IMR-90 (cell line): ENCODE results near the gene SCIN. TPM values are rescaled to one million over a fixed set of nuclear protein-coding genes. Genes with fewer than 3 reads are reported as not detected.

ENCODE experiments used
- ATAC-seq: fragments of 200-7000 bp; cut with Tn5 transposase; 2 replicates; pipeline ENCODE4 v1.9.1; 2020; ENCODE audit warnings: low read depth, mild to moderate bottlenecking, moderate library complexity
- BruUV-seq: library from RNA; stranded (reverse); fragments of 400-500 nt; replicated peaks from 2 replicates; lab custom pipeline; 2021; lab: Mats Ljungman, UMichigan
- CTCF ChIA-PET: fragments of 300-600 bp; formaldehyde crosslinking; extraction: SDS; loops from one replicate; lab custom pipeline; 2021; ENCODE audit warnings: antibody characterized with exemption; lab: Yijun Ruan, JAX
- POLR2A ChIA-PET: fragments of 300-600 bp; sonication (Branson Sonifier 250); formaldehyde crosslinking; loops from one replicate; lab custom pipeline; 2022; ENCODE audit warnings: antibody characterized with exemption; ENCODE audit not compliant: unreplicated experiment; lab: Charles Lee
- DNase-seq: peaks from one replicate; pipeline ENCODE4 v3.0.0; 2013
- H2AFZ ChIP-seq: replicated peaks from 2 replicates; pipeline ENCODE3; 2013; ENCODE audit warnings: low read length, mild to moderate bottlenecking; ENCODE audit not compliant: poor library complexity
- H2AK5ac ChIP-seq: 2 replicates; pipeline ENCODE4 v1.6.1; 2013; ENCODE audit warnings: low read depth, low read length, inconsistent platforms
- H2AK9ac ChIP-seq: replicated peaks from 2 replicates; pipeline ENCODE3; 2013; ENCODE audit warnings: mild to moderate bottlenecking, low read depth, low read length, moderate library complexity; ENCODE audit not compliant: poor library complexity
- H2BK120ac ChIP-seq: 2 replicates; pipeline ENCODE4 v1.6.1; 2013; ENCODE audit warnings: low read depth, low read length, inconsistent platforms
- H2BK15ac ChIP-seq: 3 replicates; pipeline ENCODE4 v1.6.1; 2013; ENCODE audit warnings: low read depth, low read length, inconsistent platforms
- H2BK20ac ChIP-seq: 2 replicates; pipeline ENCODE4 v1.6.1; 2013; ENCODE audit warnings: low read depth, mild to moderate bottlenecking, inconsistent platforms, low read length, moderate library complexity
- H2BK5ac ChIP-seq: 2 replicates; pipeline ENCODE4 v1.6.1; 2013; ENCODE audit warnings: mild to moderate bottlenecking, low read depth, low read length, inconsistent platforms; ENCODE audit not compliant: poor library complexity, severe bottlenecking
- H3K14ac ChIP-seq: replicated peaks from 2 replicates; pipeline ENCODE4 v1.6.1; 2013; ENCODE audit warnings: low read depth, low read length, inconsistent platforms
- H3K18ac ChIP-seq: 2 replicates; pipeline ENCODE4 v1.6.1; 2013; ENCODE audit warnings: low read depth, low read length, control low read depth
- H3K23ac ChIP-seq: 2 replicates; pipeline ENCODE4 v1.6.1; 2013; ENCODE audit warnings: low read depth, low read length, inconsistent platforms
- H3K27ac ChIP-seq: 2 replicates; pipeline ENCODE4 v1.5.1; 2013; ENCODE audit warnings: mild to moderate bottlenecking, control low read depth, low read length; ENCODE audit not compliant: insufficient read depth
- H3K27me3 ChIP-seq: 2 replicates; pipeline ENCODE4 v1.6.1; 2013; ENCODE audit warnings: low read length; ENCODE audit not compliant: control insufficient read depth, insufficient read depth
- H3K36me3 ChIP-seq: 2 replicates; pipeline ENCODE4 v1.6.1; 2013; ENCODE audit warnings: low read length, mixed read lengths; ENCODE audit not compliant: control insufficient read depth, insufficient read depth
- H3K4ac ChIP-seq: 2 replicates; pipeline ENCODE4 v1.6.1; 2013; ENCODE audit warnings: low read depth, low read length, inconsistent platforms
- H3K4me1 ChIP-seq: 2 replicates; pipeline ENCODE4 v1.6.1; 2013; ENCODE audit warnings: low read length, mixed read lengths; ENCODE audit not compliant: control insufficient read depth, insufficient read depth
- H3K4me2 ChIP-seq: 2 replicates; pipeline ENCODE4 v1.6.1; 2013; ENCODE audit warnings: low read depth, mild to moderate bottlenecking, control low read depth, low read length, moderate library complexity
- H3K4me3 ChIP-seq: 2 replicates; pipeline ENCODE4 v1.5.1; 2013; ENCODE audit warnings: low read depth, mild to moderate bottlenecking, control low read depth, low read length, moderate library complexity; ENCODE audit not compliant: insufficient read depth
- H3K56ac ChIP-seq: 2 replicates; pipeline ENCODE4 v1.6.1; 2013; ENCODE audit warnings: low read length, inconsistent platforms; ENCODE audit not compliant: insufficient read depth; ENCODE audit errors: extremely low read depth
- H3K79me1 ChIP-seq, 2 experiments: 2 replicates each; pipeline ENCODE4 v1.6.1; 2013; ENCODE audit warnings: low read length in 2 of 2, inconsistent platforms in 1 of 2, low read depth in 1 of 2
- H3K9ac ChIP-seq: 2 replicates; pipeline ENCODE4 v1.6.1; 2013; ENCODE audit warnings: low read depth, low read length, control low read depth
- H3K9me1 ChIP-seq: 2 replicates; pipeline ENCODE4 v1.6.1; 2013; ENCODE audit warnings: low read length, inconsistent platforms; ENCODE audit not compliant: insufficient read depth
- H3K9me3 ChIP-seq: 2 replicates; pipeline ENCODE4 v1.6.1; 2013; ENCODE audit warnings: low read length; ENCODE audit not compliant: control insufficient read depth, insufficient read depth
- H4K20me1 ChIP-seq: 2 replicates; pipeline ENCODE4 v1.6.1; 2013; ENCODE audit warnings: low read length, inconsistent platforms; ENCODE audit not compliant: insufficient read depth
- H4K5ac ChIP-seq: 2 replicates; pipeline ENCODE4 v1.6.1; 2013; ENCODE audit warnings: mild to moderate bottlenecking, low read depth, low read length, control low read depth
- H4K8ac ChIP-seq, 2 experiments: 2 replicates each; pipeline ENCODE4 v1.6.1; 2013; ENCODE audit warnings: low read depth in 2 of 2, low read length in 2 of 2, control low read depth in 1 of 2, inconsistent platforms in 1 of 2
- H4K91ac ChIP-seq: 2 replicates; pipeline ENCODE4 v1.6.1; 2013; ENCODE audit warnings: low read depth, low read length, inconsistent platforms; ENCODE audit not compliant: insufficient read depth
- NFE2L2 ChIP-seq: fragments of 150-350 bp; IDR thresholded peaks from 2 replicates; pipeline ENCODE4 v1.6.1; 2016; ENCODE audit warnings: low read depth, mild to moderate bottlenecking, low read length
- RAD21 ChIP-seq: IDR thresholded peaks from 2 replicates; pipeline ENCODE4 v1.6.1; 2012; ENCODE audit warnings: low read length, improper control_type of control experiment
- RCOR1 ChIP-seq: IDR thresholded peaks from 2 replicates; pipeline ENCODE4 v1.6.1; 2012; ENCODE audit warnings: mild to moderate bottlenecking, low read length, improper control_type of control experiment; ENCODE audit not compliant: insufficient replicate concordance
- RFX5 ChIP-seq: IDR thresholded peaks from 2 replicates; pipeline ENCODE4 v1.8.0; 2012; ENCODE audit warnings: low read depth, mild to moderate bottlenecking, low read length, moderate library complexity
- SMC3 ChIP-seq: fragments of 150-350 bp; IDR thresholded peaks from 2 replicates; pipeline ENCODE4 v1.6.1; 2016; ENCODE audit warnings: low read depth, mild to moderate bottlenecking, antibody characterized with exemption, low read length, moderate library complexity
- WGBS, 2 experiments: methylation state at CpG; one replicate each; pipeline versions ENCODE4 v1.1.5 to v1.1.7; 2013; ENCODE audit warnings: missing lambda C conversion rate in 2 of 2; ENCODE audit not compliant: insufficient read length in 1 of 2; ENCODE audit errors: extremely low coverage in 2 of 2; 5-methylcytosine and 5-hydroxymethylcytosine counted together
- dilution Hi-C: fragments of 300-500 bp; cut with HindIII; formaldehyde crosslinking; loops from one replicate; pipeline ENCODE4 v1.14.3; 2018; ENCODE audit warnings: low sequenced_read_pairs; ENCODE audit not compliant: unreplicated experiment
- in situ Hi-C: fragments of 300-500 bp; cut with MboI; formaldehyde crosslinking; loops from 3 replicates; pipeline ENCODE4 v1.14.3; 2019; ENCODE audit warnings: low sequenced_read_pairs, inconsistent platforms, mixed read lengths
- intact Hi-C: fragments of 100-400 bp; cut with micrococcal nuclease; formaldehyde crosslinking; loops from 2 replicates; pipeline ENCODE4 v1.10.0; 2022
- polyA plus RNA-seq, 3 experiments: library from polyadenylated mRNA; depleted of rRNA; stranded (reverse); fragments of >200 nt; gene quantifications; 2 replicates each; pipeline ENCODE4 v1.2.3, GENCODE V29; 2012; ENCODE audit warnings: low replicate concordance in 1 of 3
- total RNA-seq: library from RNA; depleted of rRNA; stranded (reverse); fragments of >200 nt; gene quantifications from 2 replicates; pipeline ENCODE4 v1.2.3, GENCODE V29; 2012

Gene SCIN
- total and polyA plus RNA-seq, 2 of the 4 experiments (the other 2 are of a cell fraction): under 0.01 to 0.05 TPM

DNA sequence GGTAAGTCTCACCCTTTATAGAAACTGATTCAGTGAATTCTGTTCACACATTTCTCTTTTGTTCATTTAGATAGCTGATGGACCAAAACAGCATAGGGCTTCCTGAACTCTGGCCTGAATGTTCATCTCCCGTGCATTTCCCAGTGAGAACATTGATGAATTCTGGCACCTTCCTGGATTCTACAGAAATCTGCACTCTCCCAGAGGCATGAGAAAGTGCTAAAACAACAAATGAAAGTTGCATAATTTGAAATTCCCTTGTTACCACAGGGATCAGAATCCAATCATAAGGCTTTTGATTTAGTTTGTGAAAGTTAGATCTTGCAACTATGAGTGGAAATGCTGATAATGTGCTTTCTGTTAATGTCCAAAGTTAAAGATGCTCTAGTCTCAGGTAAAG is 29.7 kb upstream of the SCIN start:
- whole genome bisulfite sequencing, 2 experiments: no CpG with 5 or more reads among the region's 1 CpG
- dilution Hi-C loops: no loop called here
- H3K36me3 ChIP-seq: no peaks in the 10 kb centered on the region

More for the DNA sequence above, 29.7 kb upstream of the SCIN start:
- H4K8ac ChIP-seq: no peak overlapping the region
- ChIA-PET POLR2A (no interaction called here), CTCF (no interaction called here)
- H3K18ac ChIP-seq: no peak overlapping the region
- no peak overlapping the region for H3K23ac ChIP-seq
- H4K20me1 ChIP-seq: no peaks in the 10 kb centered on the region
- no peaks in the 10 kb centered on the region for H3K79me1 ChIP-seq
- no peak overlapping the region for H3K4ac ChIP-seq
- H3K9me1 ChIP-seq: no peaks in the 10 kb centered on the region
- no peak overlapping the region for H2BK5ac ChIP-seq
- H3K4me2 ChIP-seq: no peak overlapping the region
- H3K14ac ChIP-seq: no peak overlapping the region
- intact Hi-C loops: loop anchor here (5.0 kb wide), 1 partner anchor 76 kb away; no protein-coding TSS in a partner anchor
- H2BK15ac ChIP-seq: no peak overlapping the region
- no peak overlapping the region for H3K9ac ChIP-seq
- H3K4me3 ChIP-seq: no peak overlapping the region
- BruUV-seq: no TSS peak
- H2AFZ ChIP-seq: no peak overlapping the region
- H3K9me3 ChIP-seq: peaks cover 2% of the 10 kb centered on the region; the same call in 1 of the 2 replicates
- H3K56ac ChIP-seq: no peak overlapping the region
- H4K91ac ChIP-seq: no peak overlapping the region
- H2AK9ac ChIP-seq: no peak overlapping the region
- no peaks in the 10 kb centered on the region for H3K27me3 ChIP-seq
- no peak overlapping the region for H3K27ac ChIP-seq
- no peak overlapping the region for H2BK20ac ChIP-seq
- H4K5ac ChIP-seq: no peak overlapping the region
- no peak overlapping the region for H2AK5ac ChIP-seq
- no peak for DNase-seq
- TF ChIP-seq RFX5 (no peak), NFE2L2 (no peak), RCOR1 (no peak), SMC3 (no peak), RAD21 (no peak)
- H3K4me1 ChIP-seq: no peaks in the 10 kb centered on the region
- H2BK120ac ChIP-seq: no peak overlapping the region
- no peak for ATAC-seq
- in situ Hi-C loops: no loop called here
